Uterus (tissue), 2 donors: Measurements from ENCODE around the gene GSN.

Experiments used
- POLR2A ChIP-seq, 2 donors: fragments of 450-650 bp; IDR thresholded peaks; one replicate each; pipeline ENCODE4 v1.6.1; 2016; ENCODE audit warnings: antibody characterized with exemption in 2 of 2, mild to moderate bottlenecking in 1 of 2, moderate library complexity in 1 of 2
- TF ChIP-seq, protein P1 (sequence below), 4 experiments: fragments of 200-600 bp in 2 of 4; fragments of 450-650 bp in 2 of 4; sonication (generic) in 2 of 4; IDR thresholded peaks; one replicate each; pipeline ENCODE4 v1.5.1; 2016 to 2019; ENCODE audit warnings: antibody characterized with exemption in 4 of 4, mild to moderate bottlenecking in 2 of 4, moderate library complexity in 1 of 4

GRCh38 chr9:121322737-121323448 lies 54.9 kb downstream of the GSN start:
- TF ChIP-seq, protein P1, sequence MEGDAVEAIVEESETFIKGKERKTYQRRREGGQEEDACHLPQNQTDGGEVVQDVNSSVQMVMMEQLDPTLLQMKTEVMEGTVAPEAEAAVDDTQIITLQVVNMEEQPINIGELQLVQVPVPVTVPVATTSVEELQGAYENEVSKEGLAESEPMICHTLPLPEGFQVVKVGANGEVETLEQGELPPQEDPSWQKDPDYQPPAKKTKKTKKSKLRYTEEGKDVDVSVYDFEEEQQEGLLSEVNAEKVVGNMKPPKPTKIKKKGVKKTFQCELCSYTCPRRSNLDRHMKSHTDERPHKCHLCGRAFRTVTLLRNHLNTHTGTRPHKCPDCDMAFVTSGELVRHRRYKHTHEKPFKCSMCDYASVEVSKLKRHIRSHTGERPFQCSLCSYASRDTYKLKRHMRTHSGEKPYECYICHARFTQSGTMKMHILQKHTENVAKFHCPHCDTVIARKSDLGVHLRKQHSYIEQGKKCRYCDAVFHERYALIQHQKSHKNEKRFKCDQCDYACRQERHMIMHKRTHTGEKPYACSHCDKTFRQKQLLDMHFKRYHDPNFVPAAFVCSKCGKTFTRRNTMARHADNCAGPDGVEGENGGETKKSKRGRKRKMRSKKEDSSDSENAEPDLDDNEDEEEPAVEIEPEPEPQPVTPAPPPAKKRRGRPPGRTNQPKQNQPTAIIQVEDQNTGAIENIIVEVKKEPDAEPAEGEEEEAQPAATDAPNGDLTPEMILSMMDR (IDR thresholded peaks at IDR 0.05), result no peak
- TF ChIP-seq POLR2A (IDR thresholded peaks at IDR 0.05), result no peak
